ENCODE data around the gene NBDY.

NBDY gene

DNA sequence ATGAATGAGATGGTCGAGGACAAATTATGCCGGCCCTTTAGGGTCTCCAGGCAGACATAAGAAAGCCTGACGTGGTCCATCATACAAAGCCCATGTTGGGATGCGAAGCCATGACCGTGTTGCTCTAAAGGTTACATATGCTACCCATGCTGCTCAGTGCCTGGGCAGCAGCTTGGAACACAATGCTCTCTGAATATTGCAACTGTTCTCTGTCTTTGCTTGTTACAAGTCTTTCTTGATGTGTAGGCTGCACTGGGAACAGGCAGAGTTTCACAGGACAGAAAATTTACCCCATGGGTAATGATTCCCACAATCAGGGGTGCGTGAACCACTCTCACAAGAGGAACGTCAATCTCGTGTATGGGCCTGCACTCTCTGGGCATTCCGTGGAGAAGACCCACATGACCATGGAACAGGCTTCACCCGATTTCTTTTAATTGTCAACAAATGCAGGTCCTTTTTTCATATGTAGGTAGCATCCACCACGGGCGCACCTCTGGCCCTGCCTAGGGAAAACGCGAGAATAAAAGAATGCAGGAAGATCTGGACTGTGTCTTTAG is 66.3 kb downstream of the NBDY start:
- in situ Hi-C loops (cut with MboI; ENCODE audit: low pct_unique_long_range_greater_than_20kb, low sequenced_read_pairs, unreplicated experiment): no loop called here
- no peak for DNase-seq (ENCODE audit: low spot score)
- TF ChIP-seq, protein P1, sequence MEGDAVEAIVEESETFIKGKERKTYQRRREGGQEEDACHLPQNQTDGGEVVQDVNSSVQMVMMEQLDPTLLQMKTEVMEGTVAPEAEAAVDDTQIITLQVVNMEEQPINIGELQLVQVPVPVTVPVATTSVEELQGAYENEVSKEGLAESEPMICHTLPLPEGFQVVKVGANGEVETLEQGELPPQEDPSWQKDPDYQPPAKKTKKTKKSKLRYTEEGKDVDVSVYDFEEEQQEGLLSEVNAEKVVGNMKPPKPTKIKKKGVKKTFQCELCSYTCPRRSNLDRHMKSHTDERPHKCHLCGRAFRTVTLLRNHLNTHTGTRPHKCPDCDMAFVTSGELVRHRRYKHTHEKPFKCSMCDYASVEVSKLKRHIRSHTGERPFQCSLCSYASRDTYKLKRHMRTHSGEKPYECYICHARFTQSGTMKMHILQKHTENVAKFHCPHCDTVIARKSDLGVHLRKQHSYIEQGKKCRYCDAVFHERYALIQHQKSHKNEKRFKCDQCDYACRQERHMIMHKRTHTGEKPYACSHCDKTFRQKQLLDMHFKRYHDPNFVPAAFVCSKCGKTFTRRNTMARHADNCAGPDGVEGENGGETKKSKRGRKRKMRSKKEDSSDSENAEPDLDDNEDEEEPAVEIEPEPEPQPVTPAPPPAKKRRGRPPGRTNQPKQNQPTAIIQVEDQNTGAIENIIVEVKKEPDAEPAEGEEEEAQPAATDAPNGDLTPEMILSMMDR (IDR thresholded peaks at IDR 0.05; ENCODE audit: extremely low read depth, insufficient read depth, missing control alignments): no peak

DNA sequence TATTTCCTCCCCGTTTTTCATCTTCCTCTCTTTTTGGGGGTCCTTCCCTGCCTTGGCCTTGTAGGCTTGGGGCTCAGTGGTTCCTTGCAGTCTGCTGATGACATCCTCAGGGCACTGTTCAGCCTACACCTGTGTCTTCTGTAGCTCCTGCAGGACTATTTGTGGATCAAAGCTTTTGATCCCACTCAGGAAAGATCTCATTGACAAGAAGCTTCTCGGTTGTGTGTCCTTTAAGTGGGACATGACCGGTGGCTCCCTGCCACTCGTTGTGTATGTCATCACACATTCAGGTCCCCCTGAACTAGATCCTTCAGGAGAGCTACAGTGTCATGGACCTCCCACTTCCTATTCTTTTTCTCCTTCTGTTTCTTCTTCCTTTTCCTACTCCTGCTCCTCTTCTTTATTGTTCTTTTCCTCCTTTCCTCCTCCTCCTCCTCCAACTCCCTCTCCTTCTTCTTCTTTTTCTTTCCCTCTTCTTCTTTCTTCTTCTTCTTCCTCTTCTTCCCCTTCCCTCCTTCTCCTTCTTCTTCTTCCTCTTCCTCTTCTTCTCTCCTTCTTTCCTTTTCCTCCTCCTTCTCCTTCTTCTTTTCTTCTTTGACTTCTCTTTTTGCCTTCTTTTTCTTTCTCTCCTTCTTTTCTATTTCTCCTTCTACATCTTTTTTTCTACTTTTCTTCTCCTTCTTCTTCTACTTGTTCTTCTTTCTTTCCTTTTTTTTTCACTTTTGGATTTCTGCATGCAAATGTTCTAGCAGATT is 67.8 kb downstream of the NBDY start:
- peak; percentile 2 for DNase-seq (ENCODE audit: low spot score)
- in situ Hi-C loops (cut with MboI; ENCODE audit: low pct_unique_long_range_greater_than_20kb, low sequenced_read_pairs, unreplicated experiment): no loop called here
- TF ChIP-seq, protein P1 (IDR thresholded peaks at IDR 0.05; ENCODE audit: extremely low read depth, insufficient read depth, missing control alignments): no peak

DNA sequence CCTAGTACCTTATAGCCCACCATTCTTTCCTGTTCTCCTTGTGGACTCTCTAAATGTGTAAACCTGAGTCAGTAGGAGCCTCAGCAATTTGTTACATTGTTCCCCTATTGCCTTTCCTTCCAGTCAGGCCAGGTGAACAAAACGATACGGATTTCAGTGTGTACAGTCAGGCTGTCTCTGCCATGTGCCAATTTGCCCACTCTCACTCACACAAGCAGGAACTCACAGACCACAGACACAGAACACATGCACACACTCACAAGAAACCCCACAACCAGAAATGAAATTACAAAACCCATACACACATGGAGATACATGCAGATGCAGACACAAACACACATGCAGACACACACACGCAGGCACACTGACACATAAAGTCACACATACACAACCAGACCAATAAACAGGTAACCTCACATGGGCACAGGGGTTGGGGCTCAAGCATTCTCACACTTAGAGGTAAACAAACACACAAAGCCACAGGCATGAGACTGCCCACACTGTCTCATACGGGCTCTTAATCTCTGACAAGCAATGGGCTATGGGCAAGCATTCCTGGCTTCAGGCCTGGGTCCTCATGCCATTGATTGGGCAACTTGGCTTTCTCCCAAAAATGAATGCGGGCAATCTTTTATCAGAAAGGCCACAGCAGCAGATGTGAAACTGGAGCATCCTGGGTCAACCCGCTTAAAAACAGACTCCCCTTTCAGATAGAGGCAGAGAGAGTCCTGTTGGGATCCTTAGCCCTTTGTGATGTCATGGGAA is 68.7 kb downstream of the NBDY start:
- DNase-seq (ENCODE audit: low spot score): peak; percentile 1
- TF ChIP-seq, protein P1 (IDR thresholded peaks at IDR 0.05; ENCODE audit: extremely low read depth, insufficient read depth, missing control alignments): no peak
- in situ Hi-C loops (cut with MboI; ENCODE audit: low pct_unique_long_range_greater_than_20kb, low sequenced_read_pairs, unreplicated experiment): no loop called here

DNA sequence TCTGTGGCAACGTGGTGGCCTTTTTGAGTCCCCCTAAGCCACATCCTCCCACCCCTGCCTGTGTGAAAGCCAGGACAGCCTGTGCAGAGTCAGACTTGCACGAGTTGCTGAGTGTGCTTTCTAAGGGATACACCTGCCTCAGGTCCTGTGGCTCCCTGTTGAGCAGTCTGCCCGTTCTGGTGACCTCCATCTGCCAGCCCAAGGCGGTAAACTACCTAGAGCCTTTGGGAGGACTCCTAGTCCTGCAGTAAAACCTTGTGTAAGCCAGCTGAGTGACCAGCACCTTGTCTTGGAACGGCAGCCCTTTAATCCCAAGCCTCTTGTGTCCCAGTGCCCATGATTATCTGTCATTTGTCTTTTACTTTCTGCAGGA is 69.3 kb downstream of the NBDY start:
- DNase-seq (ENCODE audit: low spot score): peak; percentile 1
- TF ChIP-seq, protein P1 (IDR thresholded peaks at IDR 0.05; ENCODE audit: extremely low read depth, insufficient read depth, missing control alignments): no peak
- in situ Hi-C loops (cut with MboI; ENCODE audit: low pct_unique_long_range_greater_than_20kb, low sequenced_read_pairs, unreplicated experiment): no loop called here

DNA sequence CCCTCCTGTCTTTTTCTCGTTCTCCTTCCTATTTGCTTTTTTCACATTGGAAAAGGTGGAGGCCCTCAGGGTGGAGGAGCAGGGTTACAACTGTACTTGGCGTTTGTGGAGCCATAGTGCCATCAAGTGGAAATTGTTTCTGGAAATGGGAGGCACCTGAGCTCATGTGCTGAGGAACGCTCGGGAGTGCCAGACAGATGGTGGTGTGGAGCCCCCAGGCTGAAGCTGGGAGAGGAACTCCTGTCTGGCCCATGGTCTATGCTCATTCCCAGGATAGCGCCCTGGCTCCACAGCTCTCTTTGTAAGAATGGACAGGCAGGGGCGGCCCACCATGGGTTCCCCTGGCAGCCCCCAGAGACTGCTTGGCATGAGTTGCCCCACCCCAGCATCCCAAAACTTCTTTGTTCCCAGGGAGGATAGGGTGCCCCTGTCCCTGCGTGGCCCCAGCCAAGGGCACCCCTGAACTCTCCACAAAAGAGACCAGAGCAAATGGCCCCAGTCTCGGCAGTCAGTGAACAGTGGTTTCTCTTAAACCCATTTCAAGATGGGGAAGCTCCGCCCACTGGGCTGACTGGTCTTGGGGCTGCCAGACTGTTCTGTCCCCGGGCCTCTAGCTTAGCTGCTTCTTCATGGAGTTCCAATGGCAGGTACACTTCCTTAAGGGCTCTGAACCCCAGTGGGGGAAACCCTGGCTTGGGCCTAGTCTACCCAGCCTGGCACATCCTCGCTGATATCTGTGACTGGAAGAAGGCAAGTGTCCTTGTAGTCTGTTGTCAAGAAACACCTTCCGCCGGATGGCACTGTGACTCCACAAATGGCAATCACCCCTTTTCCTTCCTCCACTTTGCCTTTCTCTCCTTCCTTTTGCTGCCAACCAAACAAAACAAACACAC is 70.1 kb downstream of the NBDY start:
- TF ChIP-seq, protein P1 (IDR thresholded peaks at IDR 0.05; ENCODE audit: extremely low read depth, insufficient read depth, missing control alignments): peak; percentile 17
- in situ Hi-C loops (cut with MboI; ENCODE audit: low pct_unique_long_range_greater_than_20kb, low sequenced_read_pairs, unreplicated experiment): no loop called here
- DNase-seq (ENCODE audit: low spot score): peak; percentile 4

DNA sequence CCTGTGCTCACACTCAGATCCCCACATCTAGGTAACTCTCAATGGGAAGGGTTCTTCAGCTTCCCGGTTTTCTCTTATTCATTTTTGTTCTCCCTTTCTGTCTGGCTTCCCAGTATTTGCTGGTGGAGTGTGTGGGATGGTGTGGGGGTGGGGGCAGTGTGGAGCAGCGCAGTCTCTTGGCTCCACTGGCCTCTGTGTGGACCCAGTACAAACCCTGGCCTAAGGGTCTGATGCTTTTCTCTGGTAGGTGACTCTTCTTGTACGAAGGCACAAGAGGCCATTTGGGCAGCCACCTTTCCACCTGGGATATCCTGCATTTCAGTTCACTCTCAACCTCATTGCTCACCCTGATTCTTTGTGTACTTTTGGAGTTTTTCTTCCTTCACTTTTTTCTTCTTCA is 71.3 kb downstream of the NBDY start:
- DNase-seq (ENCODE audit: low spot score): peak; percentile 3
- TF ChIP-seq, protein P1 (IDR thresholded peaks at IDR 0.05; ENCODE audit: extremely low read depth, insufficient read depth, missing control alignments): no peak
- in situ Hi-C loops (cut with MboI; ENCODE audit: low pct_unique_long_range_greater_than_20kb, low sequenced_read_pairs, unreplicated experiment): loop anchor here (25.0 kb wide), 3 partner anchors 162 to 1112 kb away; partner anchors contain the start of gene ZXDA
